HepG2 (cell line): ENCODE measurements around the gene CTSA. TPM values are rescaled to one million over a fixed set of nuclear protein-coding genes. Genes with fewer than 3 reads are reported as not detected.

Experiments
- ATAC-seq: fragments of 200-7000 bp; cut with Tn5 transposase; 3 replicates; pipeline ENCODE4 v1.9.1; 2020; ENCODE audit warnings: mild to moderate bottlenecking, moderate library complexity
- BruUV-seq: library from RNA; stranded (reverse); fragments of 400-500 nt; replicated peaks from 2 replicates; lab custom pipeline; 2021; lab: Mats Ljungman, UMichigan
- CTCF ChIA-PET: fragments of 300-600 bp; formaldehyde crosslinking; extraction: SDS; loops from one replicate; lab custom pipeline; 2021; ENCODE audit warnings: low total read pairs, inconsistent platforms, low intra/inter-chr PET ratio; lab: Yijun Ruan, JAX
- POLR2A ChIA-PET: fragments of 350-600 bp; sonication (Branson Sonifier 250); formaldehyde crosslinking; loops from one replicate; lab custom pipeline; 2020; ENCODE audit warnings: antibody characterized with exemption, inconsistent platforms; lab: Yijun Ruan, JAX
- DNase-seq: peaks from one replicate; pipeline ENCODE4 v3.0.0-alpha.2; 2015; ENCODE audit warnings: low spot score
- FAIRE-seq: peaks from 3 replicates; lab custom pipeline; 2011; peaks lifted over from hg19 to GRCh38; lab: Jason Lieb, UNC
- H2AFZ ChIP-seq: one replicate; pipeline ENCODE4 v1.6.1; 2011; ENCODE audit warnings: low read length, inconsistent platforms
- H3K27ac ChIP-seq: fragments of 300-600 bp; 3 replicates; pipeline ENCODE4 v1.8.0; 2011; ENCODE audit warnings: mixed run types, mild to moderate bottlenecking, mixed read lengths, low read length, inconsistent platforms; ENCODE audit not compliant: insufficient read depth; ENCODE audit errors: extremely low read length
- H3K27me3 ChIP-seq, 2 experiments: fragments of 200-600 bp in 1 of 2; 2 replicates in 1 of 2; 3 replicates in 1 of 2; pipeline versions ENCODE4 v1.6.0 to v1.8.0; 2011; ENCODE audit warnings: low read length in 2 of 2, mild to moderate bottlenecking in 2 of 2, moderate library complexity in 2 of 2, inconsistent platforms in 1 of 2; ENCODE audit not compliant: insufficient read depth in 2 of 2, control insufficient read depth in 1 of 2
- H3K36me3 ChIP-seq, 2 experiments: fragments of 200-600 bp in 1 of 2; replicated peaks in 1 of 2; 2 replicates in 1 of 2; 3 replicates in 1 of 2; pipeline versions ENCODE4 v1.5.1 to v1.8.0; 2011; ENCODE audit warnings: low read length in 2 of 2, inconsistent platforms in 1 of 2; ENCODE audit not compliant: insufficient read depth in 2 of 2, control insufficient read depth in 1 of 2
- H3K4me1 ChIP-seq: 2 replicates; pipeline ENCODE4 v1.5.1; 2012; ENCODE audit warnings: low read length, inconsistent platforms; ENCODE audit not compliant: insufficient read depth
- H3K4me2 ChIP-seq: 2 replicates; pipeline ENCODE4 v1.6.0; 2011; ENCODE audit warnings: low read depth, low read length, inconsistent platforms
- H3K4me3 ChIP-seq, 3 experiments: fragments of 200-600 bp in 1 of 3; sonication (generic), shearing (Covaris generic) in 1 of 3; replicated peaks in 1 of 3; 2 replicates each; pipeline ENCODE4 v1.5.1; 2011 to 2016; ENCODE audit warnings: low read length in 3 of 3, inconsistent platforms in 2 of 3, low read depth in 2 of 3, mild to moderate bottlenecking in 2 of 3, control low read depth in 1 of 3, mixed read lengths in 1 of 3; ENCODE audit not compliant: insufficient read depth in 1 of 3
- H3K79me2 ChIP-seq: one replicate; pipeline ENCODE4 v1.6.1; 2011; ENCODE audit warnings: low read length, inconsistent platforms; ENCODE audit not compliant: insufficient read depth
- H3K9ac ChIP-seq: 2 replicates; pipeline ENCODE4 v1.6.0; 2011; ENCODE audit warnings: mild to moderate bottlenecking, low read depth, low read length, inconsistent platforms; ENCODE audit not compliant: insufficient read depth
- H3K9me3 ChIP-seq: 2 replicates; pipeline ENCODE4 v1.5.1; 2012; ENCODE audit warnings: mild to moderate bottlenecking, low read length
- H4K20me1 ChIP-seq: 2 replicates; pipeline ENCODE4 v1.6.0; 2011; ENCODE audit warnings: inconsistent platforms, mild to moderate bottlenecking, low read length, moderate library complexity; ENCODE audit not compliant: insufficient read depth
- ADNP ChIP-seq: sonication (generic); formaldehyde crosslinking; IDR thresholded peaks from 2 replicates; pipeline ENCODE4 v1.4.0; 2020; ENCODE audit warnings: missing genetic modification reagents
- MTA3 ChIP-seq: sonication (generic); formaldehyde crosslinking; IDR thresholded peaks from 2 replicates; pipeline ENCODE4 v1.4.0; 2020; ENCODE audit warnings: missing genetic modification reagents
- POGK ChIP-seq: sonication (generic); formaldehyde crosslinking; conservative IDR thresholded peaks from 2 replicates; pipeline ENCODE4 v1.8.0; 2022; ENCODE audit warnings: mild to moderate bottlenecking, moderate library complexity, missing genetic modification reagents
- SIN3B ChIP-seq: fragments of 150-350 bp; IDR thresholded peaks from 2 replicates; pipeline ENCODE4 v1.6.1; 2014; ENCODE audit warnings: low read length
- SOX13 ChIP-seq, 3 experiments: fragments of 450-650 bp in 1 of 3; sonication (generic) in 1 of 3; formaldehyde crosslinking in 1 of 3; IDR thresholded peaks in 2 of 3; conservative IDR thresholded peaks in 1 of 3; 2 replicates each; pipeline versions ENCODE4 v1.5.0 to v1.6.1; 2016 to 2020; ENCODE audit warnings: antibody characterized with exemption in 1 of 3, mild to moderate bottlenecking in 1 of 3, missing compliant biosample characterization in 1 of 3, missing genetic modification reagents in 1 of 3, moderate library complexity in 1 of 3
- ZBTB38 ChIP-seq: sonication (generic); formaldehyde crosslinking; IDR thresholded peaks from 2 replicates; pipeline ENCODE4 v1.5.1; 2020; ENCODE audit warnings: mild to moderate bottlenecking, missing genetic modification reagents
- ZFP91 ChIP-seq: sonication (generic); formaldehyde crosslinking; IDR thresholded peaks from 2 replicates; pipeline ENCODE4 v1.9.0; 2022; ENCODE audit warnings: missing genetic modification reagents, mild to moderate bottlenecking, borderline replicate concordance
- ZMYM3 ChIP-seq: sonication (generic); formaldehyde crosslinking; IDR thresholded peaks from 2 replicates; pipeline ENCODE4 v1.5.1; 2020; ENCODE audit warnings: mild to moderate bottlenecking, missing genetic modification reagents
- ZNF274 ChIP-seq: sonication (generic); formaldehyde crosslinking; IDR thresholded peaks from 2 replicates; pipeline ENCODE4 v1.5.1; 2020; ENCODE audit warnings: mild to moderate bottlenecking, missing genetic modification reagents
- ZNF296 ChIP-seq: sonication (generic); formaldehyde crosslinking; conservative IDR thresholded peaks from 2 replicates; pipeline ENCODE4 v1.5.0; 2020; ENCODE audit warnings: mild to moderate bottlenecking, missing genetic modification reagents
- ZNF530 ChIP-seq: sonication (generic); formaldehyde crosslinking; IDR thresholded peaks from 2 replicates; pipeline ENCODE4 v1.5.0; 2020; ENCODE audit warnings: low read depth, mild to moderate bottlenecking, missing genetic modification reagents
- ZNF558 ChIP-seq: sonication (generic); formaldehyde crosslinking; IDR thresholded peaks from 2 replicates; pipeline ENCODE4 v1.9.0; 2022; ENCODE audit warnings: mild to moderate bottlenecking, missing genetic modification reagents, borderline replicate concordance
- ZNF562 ChIP-seq: sonication (generic); formaldehyde crosslinking; IDR thresholded peaks from 2 replicates; pipeline ENCODE4 v1.8.0; 2022; ENCODE audit warnings: missing genetic modification reagents, borderline replicate concordance
- ZNF691 ChIP-seq: sonication (generic); formaldehyde crosslinking; IDR thresholded peaks from 2 replicates; pipeline ENCODE4 v1.4.0; 2020; ENCODE audit warnings: missing genetic modification reagents, low read depth, mild to moderate bottlenecking, borderline replicate concordance
- ZNF709 ChIP-seq: sonication (generic); formaldehyde crosslinking; IDR thresholded peaks from 2 replicates; pipeline ENCODE4 v1.5.0; 2020; ENCODE audit warnings: mild to moderate bottlenecking, missing genetic modification reagents
- ZNF749 ChIP-seq: sonication (generic); formaldehyde crosslinking; IDR thresholded peaks from 2 replicates; pipeline ENCODE4 v1.8.0; 2022; ENCODE audit warnings: mild to moderate bottlenecking, missing genetic modification reagents, moderate library complexity, borderline replicate concordance
- ZNF770 ChIP-seq: sonication (generic); formaldehyde crosslinking; IDR thresholded peaks from 2 replicates; pipeline ENCODE4 v1.5.0; 2020; ENCODE audit warnings: mild to moderate bottlenecking, missing genetic modification reagents
- WGBS: methylation state at CpG from one replicate; pipeline ENCODE4 v1.1.6; 2017; ENCODE audit warnings: low lambda C conversion rate; 5-methylcytosine and 5-hydroxymethylcytosine counted together
- in situ Hi-C: cut with HindIII; loops from 2 replicates; pipeline ENCODE4 v1.10.0; 2017; ENCODE audit warnings: low pct_unique_long_range_greater_than_20kb; ENCODE audit not compliant: extremely low pct_ligation_motif_present
- intact Hi-C: fragments of 100-400 bp; cut with micrococcal nuclease; formaldehyde crosslinking; loops from one replicate; pipeline ENCODE4 v1.10.0; 2022; ENCODE audit not compliant: unreplicated experiment
- polyA plus RNA-seq, 8 experiments: library from polyadenylated mRNA; depleted of rRNA in 3 of 8; stranded (reverse) in 7 of 8; unstranded in 1 of 8; fragments of >200 nt; fragmentation: Illumina TruSeq in 4 of 8; extraction: Trizol in 4 of 8; gene quantifications; 2 replicates each; pipeline versions ENCODE4 v1.2.1 to v1.2.3, GENCODE V29; 2011 to 2016; ENCODE audit warnings: low read depth in 4 of 8, missing spikeins in 1 of 8, mixed read lengths in 1 of 8; ENCODE audit not compliant: insufficient read depth in 1 of 8
- total RNA-seq, 5 experiments: library from RNA; depleted of rRNA; stranded (reverse); fragments of >200 nt; fragmentation: Illumina TruSeq; extraction: Trizol; gene quantifications; 2 replicates each; pipeline ENCODE4 v1.2.3, GENCODE V29; 2016; ENCODE audit warnings: low read depth in 1 of 5

The CTSA gene
- total and polyA plus RNA-seq, 2 of the 13 experiments (the other 11 are each of a cell fraction or from before 2014, with no cell fraction given) = 202 to 231 TPM

GRCh38 chr20:45857882-45858216, 33.3 kb upstream of the CTSA start:
- no peak for DNase-seq
- ChIA-PET POLR2A (interaction anchor here (0.5 to 7.6 kb wide), 12 partner anchors 11 to 85 kb away, joined by 3 to 85 read pairs (median 5); partner anchors contain the start of genes CTSA, NEURL2, PCIF1 and SNX21), CTCF (no interaction called here)
- BruUV-seq = no TSS peak
- H4K20me1 ChIP-seq = no peaks in the 10 kb centered on the region
- H3K36me3 ChIP-seq = no peaks in the 10 kb centered on the region
- no peaks in the 10 kb centered on the region; a peak in 1 of 5 replicates for H3K27me3 ChIP-seq
- FAIRE-seq = no peak
- intact Hi-C loops = loop anchor here (2.0 kb wide), 2 partner anchors 33 to 77 kb away; partner anchors contain the start of genes CTSA, NEURL2 and PCIF1
- H2AFZ ChIP-seq = no peak overlapping the region
- peaks cover 4% of the 10 kb centered on the region for H3K79me2 ChIP-seq
- H3K4me3 ChIP-seq = peak overlapping the region; percentile 78 to 91 (median 83)
- in situ Hi-C loops = no loop called here
- peak overlapping the region; percentile 87 for H3K4me2 ChIP-seq
- no peaks in the 10 kb centered on the region for H3K9me3 ChIP-seq
- peak overlapping the region; percentile 80 for H3K9ac ChIP-seq
- peak overlapping the region; percentile 43 for H3K27ac ChIP-seq
- no peak for ATAC-seq
- H3K4me1 ChIP-seq = peaks cover 59% of the 10 kb centered on the region
- WGBS = 47% methylated on average over 13 of the region's 13 CpGs
- TF ChIP-seq ZFP91 (CRISPR knock-in tag) (0 out of 2 replicates have a peak, but pooled peaks have one; percentile 11), SIN3B (0 out of 2 replicates have a peak, but pooled peaks have one; percentile 13), ZNF562 (CRISPR knock-in tag) (no peak), ZNF274 (0 out of 2 replicates have a peak, but pooled peaks have one; percentile 11), ZNF709 (CRISPR knock-in tag) (no peak), POGK (CRISPR knock-in tag) (0 out of 2 replicates have a peak, but pooled peaks have one; percentile 7), ZNF770 (CRISPR knock-in tag) (peak; percentile 6; the same call in 1 of the 2 replicates), ZNF296 (CRISPR knock-in tag) (0 out of 2 replicates have a peak, but pooled peaks have one; percentile 21), MTA3 (no peak), ZNF749 (0 out of 2 replicates have a peak, but pooled peaks have one; percentile 15), ZBTB38 (peak; percentile 30; the same call in 1 of the 2 replicates), ADNP (0 out of 2 replicates have a peak, but pooled peaks have one; percentile 51), ZNF691 (0 out of 2 replicates have a peak, but pooled peaks have one; percentile 5), ZMYM3 (CRISPR knock-in tag) (peak; percentile 27; the same call in 1 of the 2 replicates), ZNF558 (CRISPR knock-in tag) (0 out of 2 replicates have a peak, but pooled peaks have one; percentile 4), ZNF530 (CRISPR knock-in tag) (0 out of 2 replicates have a peak, but pooled peaks have one; percentile 16), SOX13 (IDR thresholded peaks at IDR 0.05) (0 out of 2 replicates have a peak, but pooled peaks have one; percentile 4), SOX13 (CRISPR knock-in tag; conservative IDR thresholded peaks at IDR 0.05 in 1 of 2, IDR thresholded peaks at IDR 0.05 in 1 of 2) (no peak)
